ENCODE results near the gene PI4KB.
A peak's percentile ranks its signal among the peaks of the same experiment; 100 is the strongest.
"Not testable (repeated sequence)": the region's sequence is repeated elsewhere in the genome, so short reads cannot be mapped to it uniquely, and the experiment has no call there.

Gene PI4KB

DNA sequence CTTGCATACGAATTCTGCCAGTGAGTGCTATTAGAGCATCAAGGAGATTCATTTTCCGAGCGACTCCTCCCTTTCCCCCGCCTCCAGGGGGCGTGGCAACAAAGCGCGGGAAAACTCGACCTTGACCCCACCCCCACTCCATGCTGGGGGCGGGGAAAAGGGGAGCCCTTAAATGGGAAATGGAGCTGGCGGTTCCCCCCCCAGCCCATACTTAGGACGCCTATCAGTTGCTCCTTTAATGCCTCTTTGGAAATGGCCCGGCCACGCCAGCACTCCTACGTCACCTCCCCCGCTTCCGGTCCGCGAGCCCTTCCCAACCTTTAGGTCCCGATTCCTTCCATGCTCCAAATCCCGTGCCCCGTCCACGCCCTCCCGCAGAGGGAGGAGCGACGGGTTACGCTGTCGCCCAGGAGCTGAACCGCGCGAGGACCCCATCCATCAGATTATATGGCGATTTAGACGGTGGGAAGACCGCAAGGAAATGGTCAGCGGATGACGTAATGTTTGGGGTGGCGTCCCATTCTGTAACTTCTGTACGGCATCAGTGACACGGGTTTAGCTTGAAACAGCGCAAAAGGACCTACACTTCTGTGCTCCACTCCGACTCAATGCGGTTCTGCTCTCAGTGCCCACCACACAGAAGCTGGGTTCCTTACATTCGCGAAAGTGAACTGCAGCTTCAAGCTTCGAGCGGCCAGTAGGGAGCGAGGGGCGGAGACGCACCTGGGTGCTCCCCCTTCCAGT lies 45.8 kb downstream of the PI4KB start:
- DNase-seq (ENCODE audit: low read depth in 3 of 3), result peak; percentile 89 to 90 (median 90)

DNA sequence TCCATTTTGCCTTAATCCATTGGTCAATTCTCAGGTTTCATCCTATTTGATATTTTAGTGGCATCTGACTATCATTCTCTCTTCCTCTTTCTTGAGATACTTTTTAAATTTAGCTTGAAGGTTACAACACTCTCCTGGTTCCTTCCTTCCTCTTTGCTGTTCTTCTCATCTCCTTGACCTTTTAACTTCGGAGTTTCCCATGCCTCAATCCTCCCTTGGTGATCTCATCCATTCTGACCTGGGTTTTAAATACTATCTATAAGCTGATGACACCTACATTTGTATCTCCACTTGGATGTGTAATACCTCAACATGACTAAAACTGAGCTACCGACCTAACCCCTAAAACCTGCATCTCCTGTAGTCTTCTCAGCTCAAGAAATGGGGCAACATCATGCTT lies 50.0 kb downstream of the PI4KB start:
- DNase-seq (ENCODE audit: low read depth in 3 of 3), result no peak

DNA sequence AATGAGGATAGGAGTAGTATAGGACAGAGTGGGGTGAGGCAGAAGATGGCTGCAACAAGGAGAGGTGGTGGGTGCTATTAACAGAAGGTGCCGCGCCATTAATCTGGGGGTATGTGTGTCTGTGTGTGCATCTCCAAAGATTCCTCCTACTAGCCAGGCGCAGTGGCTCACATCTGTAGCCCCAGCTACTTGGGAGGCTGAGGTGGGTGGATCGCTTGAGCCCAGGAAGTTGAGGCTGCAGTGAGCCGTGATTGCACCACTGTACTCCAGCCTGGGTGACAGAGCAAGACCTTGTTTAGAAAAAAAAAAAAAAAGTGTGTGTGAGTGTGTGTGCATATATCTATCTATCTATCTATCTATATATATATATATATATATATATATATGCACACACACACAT lies 51.9 kb downstream of the PI4KB start:
- DNase-seq (ENCODE audit: low read depth in 3 of 3), result not testable (repeated sequence)

DNA sequence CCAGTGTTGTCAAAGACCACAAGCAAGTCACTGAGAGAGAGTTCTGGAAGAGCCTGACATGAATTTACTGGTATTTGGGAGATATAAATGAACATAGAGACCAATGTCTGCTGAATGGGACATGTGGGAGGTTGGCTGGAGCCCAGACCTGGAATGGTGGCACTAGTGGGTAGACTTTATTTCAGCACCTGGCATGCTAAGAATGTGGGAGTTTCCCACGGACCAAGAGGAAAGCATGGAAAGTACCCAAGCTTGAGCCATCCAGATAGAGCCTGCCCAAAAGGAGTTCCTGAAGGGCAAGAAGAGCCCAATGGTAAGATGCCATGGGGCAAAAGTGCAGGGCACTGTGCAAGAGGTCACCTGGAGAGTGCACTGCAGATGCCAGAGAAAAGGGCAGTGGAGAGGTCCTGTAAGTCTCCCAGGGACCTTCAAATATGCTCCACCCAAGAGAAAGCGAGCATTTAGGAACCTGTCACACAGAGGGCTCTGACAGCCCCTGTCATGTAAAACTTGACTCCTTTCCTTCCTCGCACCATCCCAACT lies 53.2 kb downstream of the PI4KB start:
- no peak for DNase-seq (ENCODE audit: low read depth in 3 of 3)

DNA sequence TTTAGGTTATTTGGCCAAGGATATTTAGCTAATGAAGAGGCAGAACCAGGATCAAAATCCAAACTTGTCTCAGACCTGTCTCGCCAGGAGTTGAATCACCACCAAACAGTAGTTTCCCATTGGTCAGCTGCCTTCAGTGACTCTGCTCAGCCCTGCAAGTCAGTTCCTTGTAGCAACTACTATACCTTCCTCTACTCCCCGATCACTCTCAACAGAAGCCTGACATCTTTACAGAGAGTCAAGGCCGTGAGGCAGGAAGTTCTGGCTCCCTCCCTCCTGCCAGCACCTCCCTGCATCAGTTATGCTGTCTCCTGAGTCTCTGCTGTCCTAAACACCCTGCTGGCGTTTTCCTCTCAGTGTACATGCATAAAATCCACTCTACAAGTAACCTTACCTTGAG lies 59.5 kb downstream of the PI4KB start:
- no peak for DNase-seq (ENCODE audit: low read depth in 3 of 3)

DNA sequence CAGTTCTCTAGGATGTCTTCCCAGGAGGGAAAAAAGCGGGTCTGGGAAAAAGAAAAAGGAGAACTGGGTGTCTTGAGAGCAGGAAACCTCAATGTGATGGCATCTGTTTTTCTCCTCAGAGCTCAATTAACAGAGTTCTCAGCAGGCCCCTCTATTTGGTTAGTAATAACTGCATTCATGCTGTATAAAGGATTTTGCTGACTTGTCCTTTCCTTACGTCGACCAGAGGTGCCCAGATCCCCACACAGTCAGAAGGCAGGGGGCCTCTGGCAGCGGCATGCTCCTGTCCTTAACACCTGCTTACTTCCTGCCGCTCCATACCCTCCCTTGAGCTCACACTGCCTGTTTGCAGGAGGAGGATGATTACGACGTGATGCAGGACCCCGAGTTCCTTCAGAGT lies 60.4 kb downstream of the PI4KB start:
- DNase-seq (ENCODE audit: low read depth in 3 of 3), result no peak

DNA sequence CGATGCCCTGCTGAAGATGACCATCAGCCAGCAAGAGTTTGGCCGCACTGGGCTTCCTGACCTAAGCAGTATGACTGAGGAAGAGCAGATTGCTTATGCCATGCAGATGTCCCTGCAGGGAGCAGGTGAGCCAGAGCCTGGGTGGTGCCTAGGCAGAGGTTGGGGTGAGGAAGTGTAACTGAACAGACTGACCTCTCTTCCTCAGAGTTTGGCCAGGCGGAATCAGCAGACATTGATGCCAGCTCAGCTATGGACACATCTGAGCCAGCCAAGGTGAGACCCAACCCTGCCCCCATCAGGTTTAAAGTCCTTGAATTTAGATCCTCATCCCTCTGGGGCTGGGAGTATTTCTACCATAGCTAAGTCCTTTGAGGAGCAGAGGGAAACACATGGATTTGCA lies 60.9 kb downstream of the PI4KB start:
- no peak for DNase-seq (ENCODE audit: low read depth in 3 of 3)

DNA sequence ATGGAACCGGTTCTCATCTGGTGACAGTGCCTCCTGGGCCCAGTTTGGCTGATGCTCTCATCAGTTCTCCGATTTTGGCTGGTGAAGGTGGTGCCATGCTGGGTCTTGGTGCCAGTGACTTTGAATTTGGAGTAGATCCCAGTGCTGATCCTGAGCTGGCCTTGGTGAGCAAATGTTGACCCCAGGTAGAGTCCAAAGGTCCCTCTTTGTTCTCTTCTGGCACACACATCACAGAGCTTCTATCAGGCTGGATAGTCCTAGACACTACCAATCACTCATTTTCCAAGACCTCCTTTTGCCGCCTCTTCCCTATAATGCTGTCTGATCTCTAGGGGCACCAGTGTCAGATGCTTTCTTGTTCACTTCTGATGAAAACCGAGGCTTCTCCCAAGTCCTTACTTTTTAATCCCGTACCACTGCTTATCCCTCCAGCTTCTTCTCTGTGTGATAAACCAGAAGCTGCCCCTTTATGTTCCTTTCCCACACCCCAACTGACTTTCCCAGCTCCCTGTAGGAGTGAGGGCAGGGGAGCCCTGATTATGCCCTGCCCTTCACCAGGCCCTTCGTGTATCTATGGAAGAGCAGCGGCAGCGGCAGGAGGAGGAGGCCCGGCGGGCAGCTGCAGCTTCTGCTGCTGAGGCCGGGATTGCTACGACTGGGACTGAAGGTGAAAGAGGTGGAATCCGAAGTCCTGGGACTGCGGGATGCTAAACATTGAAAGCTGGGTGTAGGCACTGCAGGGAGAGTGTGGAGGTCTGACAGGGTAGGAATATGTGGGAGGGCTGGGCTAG lies 61.6 kb downstream of the PI4KB start:
- DNase-seq (ENCODE audit: low read depth in 3 of 3), result no peak

DNA sequence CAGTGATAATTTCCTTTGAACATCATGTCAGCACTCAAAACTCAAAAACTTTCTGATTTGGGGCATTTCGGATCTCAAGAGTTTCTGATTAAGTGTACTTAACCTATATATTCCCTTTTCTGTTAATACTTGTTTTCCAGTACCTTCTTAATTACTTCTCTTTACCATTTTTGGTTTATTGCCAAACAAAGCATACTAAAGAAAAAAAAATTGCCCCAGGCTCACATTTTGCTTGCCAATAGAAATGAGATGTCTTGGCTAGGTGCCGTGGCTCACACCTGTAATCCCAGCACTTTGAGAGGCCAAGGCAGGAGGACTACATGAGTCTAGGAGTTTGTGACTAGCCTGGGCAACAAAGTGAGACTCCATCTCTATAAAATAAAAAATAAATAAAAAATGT lies 67.9 kb downstream of the PI4KB start:
- no peak for DNase-seq (ENCODE audit: low read depth in 3 of 3)

DNA sequence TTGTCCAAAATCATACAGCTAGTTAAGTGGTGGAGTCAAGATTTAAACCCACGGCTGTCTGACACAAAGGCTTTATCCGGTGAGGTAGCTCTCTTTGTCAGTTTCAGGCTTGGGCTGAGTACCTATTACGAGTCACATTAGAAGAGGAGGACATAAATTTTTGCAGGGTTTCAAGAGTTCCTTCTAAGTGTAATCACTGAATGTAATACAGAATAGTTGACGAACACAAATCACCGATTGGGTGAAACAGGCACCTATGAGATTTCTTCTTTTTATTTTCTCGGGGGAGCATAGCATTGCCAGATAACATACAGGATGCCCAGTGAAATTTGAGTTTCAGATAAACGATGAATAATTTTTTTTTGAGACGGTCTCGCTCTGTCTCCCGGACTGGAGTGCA lies 71.8 kb downstream of the PI4KB start:
- DNase-seq (ENCODE audit: low read depth in 3 of 3), result no peak

DNA sequence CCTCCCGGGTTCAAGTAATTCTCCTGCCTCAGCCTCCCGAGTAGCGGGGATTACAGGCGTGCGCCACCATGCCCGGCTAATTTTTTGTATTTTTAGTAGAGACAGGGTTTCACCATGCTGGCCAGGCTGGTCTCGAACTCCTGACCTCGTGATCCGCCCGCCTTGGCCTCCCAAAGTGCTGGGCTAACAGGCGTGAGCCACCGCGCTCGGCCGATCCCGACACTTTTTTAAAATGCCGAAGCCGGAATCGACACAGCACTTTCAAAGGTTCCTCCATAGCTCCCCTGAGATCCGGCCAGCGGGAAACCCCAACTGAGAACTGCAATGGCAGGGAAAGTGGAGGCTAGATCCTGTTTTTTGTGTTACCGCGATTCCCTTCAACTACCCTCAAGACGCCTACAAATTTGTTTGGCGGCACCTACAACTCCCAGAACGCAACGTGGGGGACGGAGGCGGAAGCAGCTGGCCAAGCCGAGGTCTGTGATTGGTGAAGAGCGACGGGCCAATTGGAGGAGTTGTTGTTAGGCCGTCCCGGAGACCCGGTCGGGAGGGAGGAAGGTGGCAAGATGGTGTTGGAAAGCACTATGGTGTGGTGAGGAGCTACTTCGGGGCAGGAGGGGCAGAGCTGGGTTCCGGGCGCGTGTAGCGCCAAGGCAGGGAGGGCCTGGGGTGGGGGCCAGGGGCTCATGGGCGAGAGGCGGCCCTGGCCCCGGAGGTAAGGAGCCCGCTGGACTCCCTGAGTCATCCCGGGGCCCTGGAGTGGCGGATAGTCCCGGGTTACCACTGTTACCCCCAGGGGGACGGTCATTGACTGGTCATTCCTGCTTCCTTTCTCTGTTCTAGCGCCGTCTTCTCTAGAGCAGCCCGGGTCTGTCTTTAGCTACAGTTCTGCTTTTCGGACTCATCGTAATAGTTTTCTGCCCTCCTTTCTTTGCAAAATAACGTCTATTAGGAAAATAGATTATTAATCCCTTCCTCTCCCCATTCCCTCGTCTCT lies 72.7 kb downstream of the PI4KB start, which contains the start of gene PSMD4:
Gene PSMD4 (plus strand): TSS at position 518 of the 997 bp plus-strand sequence. CDS start 49 bp downstream, at position 567.
- DNase-seq (ENCODE audit: low read depth in 3 of 3), result peak; percentile 71 to 86 (median 86)

DNA sequence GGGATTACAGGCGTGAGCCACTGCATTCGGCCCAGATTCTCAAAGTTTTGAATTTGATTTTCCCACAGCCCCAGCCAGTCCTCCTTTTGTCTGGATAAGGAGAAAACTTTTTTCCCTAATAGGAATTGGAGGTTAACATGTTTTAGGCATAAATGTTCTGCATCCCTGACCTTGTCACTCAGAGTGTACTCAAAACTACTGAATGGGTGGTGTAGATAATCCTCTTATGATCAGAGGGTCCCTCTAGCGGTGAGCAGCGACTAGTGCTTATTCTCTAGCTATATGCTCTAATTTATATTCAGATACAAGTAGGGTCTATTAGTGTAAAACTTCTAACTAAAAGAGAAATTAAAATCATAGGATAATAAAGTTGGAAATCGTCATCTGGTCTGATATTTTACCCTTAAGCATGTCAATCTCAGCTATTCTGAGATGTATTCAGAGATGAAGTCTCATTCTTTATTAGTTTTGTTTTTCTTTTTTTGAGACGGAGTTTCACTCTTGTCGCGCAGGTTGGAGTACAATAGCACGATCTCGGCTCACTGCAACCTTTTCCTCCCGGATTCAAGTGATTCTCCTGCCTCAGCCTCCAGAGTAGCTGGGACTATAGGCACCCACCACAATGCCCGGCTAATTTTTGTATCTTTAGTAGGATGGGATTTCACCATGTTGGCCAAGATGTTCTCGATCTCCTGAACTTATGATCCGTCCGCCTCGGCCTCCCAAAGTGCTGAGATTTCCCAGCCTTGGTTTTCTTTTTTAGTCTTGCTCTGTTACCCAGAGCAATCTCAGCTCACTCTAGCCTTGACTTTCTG lies 75.4 kb downstream of the PI4KB start:
- DNase-seq (ENCODE audit: low read depth in 3 of 3), result peak in 2 of 3 experiments; percentile 26 to 53

DNA sequence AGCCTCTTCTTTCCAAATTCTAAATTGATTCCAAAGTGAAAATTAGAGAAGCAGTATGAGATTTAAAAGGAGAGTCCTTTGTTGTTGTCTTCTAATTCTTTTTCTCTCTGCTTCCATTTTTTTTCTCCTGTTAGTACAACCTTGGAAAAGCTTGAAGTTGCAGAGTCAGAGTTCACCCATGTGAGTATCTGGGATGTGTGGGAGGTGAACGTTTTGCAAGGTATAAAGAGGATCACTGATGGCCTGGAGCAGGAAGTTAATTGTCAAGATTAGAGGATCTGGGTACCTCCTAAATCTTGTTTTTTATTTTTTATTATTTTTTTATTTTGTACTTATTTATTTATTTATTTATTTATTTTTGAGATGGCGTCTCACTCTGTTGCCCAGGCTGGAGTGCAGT lies 80.4 kb downstream of the PI4KB start:
- DNase-seq (ENCODE audit: low read depth in 3 of 3), result no peak

DNA sequence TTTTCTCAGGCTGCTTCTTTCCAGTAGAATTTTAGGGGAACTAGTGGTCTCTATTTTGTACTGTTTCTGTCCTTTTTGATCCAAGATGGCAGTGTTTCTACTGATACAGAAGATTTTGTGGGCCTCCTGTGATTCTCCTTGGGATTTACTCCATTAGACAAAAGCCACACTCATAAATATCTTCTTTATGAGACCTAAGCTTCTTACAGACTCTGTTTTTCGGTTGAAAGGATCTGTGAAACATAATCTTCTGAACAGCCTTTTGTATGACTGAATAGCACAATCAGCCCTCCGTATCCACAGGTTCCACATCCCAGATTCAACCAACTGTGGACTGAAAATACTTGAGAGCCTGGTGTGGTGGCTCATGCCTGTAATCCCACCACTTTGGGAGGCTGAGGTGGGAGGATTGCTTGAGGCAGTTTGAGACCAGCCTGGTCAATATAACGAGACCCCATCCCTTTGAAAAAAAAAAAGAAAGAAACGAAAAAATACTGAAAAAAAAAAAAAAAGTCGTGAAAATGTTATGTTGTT lies 83.5 kb downstream of the PI4KB start:
- no peak for DNase-seq (ENCODE audit: low read depth in 3 of 3)

DNA sequence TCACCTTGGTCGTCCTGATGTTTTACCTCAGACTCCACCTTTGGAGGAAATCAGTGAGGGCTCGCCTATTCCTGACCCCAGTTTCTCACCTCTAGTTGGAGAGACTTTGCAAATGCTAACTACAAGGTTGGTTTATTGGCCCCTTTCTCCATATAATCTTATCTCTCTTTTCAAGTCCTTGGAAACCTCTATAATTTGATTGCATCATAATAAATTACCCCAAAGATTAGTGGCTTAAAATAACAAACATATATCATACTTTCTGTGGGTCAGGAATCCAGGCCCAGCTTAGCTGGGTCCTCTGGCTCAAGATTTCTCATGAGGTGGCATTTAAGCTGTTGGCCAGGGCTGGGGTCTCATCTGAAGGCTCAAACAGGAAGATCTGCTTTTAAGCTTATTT lies 84.8 kb downstream of the PI4KB start:
- no peak for DNase-seq (ENCODE audit: low read depth in 3 of 3)
